Right ventricle myocardium superior (tissue), 1 donor: ENCODE data around the gene E2F1. TPM values are rescaled to one million over a fixed set of nuclear protein-coding genes. Genes with fewer than 3 reads are reported as not detected.

Experiments used
- ATAC-seq: fragments of 200-7000 bp; cut with Tn5 transposase; one replicate; pipeline ENCODE4 v1.9.1; 2020; ENCODE audit warnings: mild to moderate bottlenecking; ENCODE audit not compliant: poor library complexity
- DNase-seq: peaks from one replicate; pipeline ENCODE4 v3.0.0-alpha.2; 2020
- intact Hi-C: fragments of 100-400 bp; cut with DNase I; formaldehyde crosslinking; loops from one replicate; pipeline ENCODE4 v1.11.2; 2022
- total RNA-seq: library from RNA; stranded (reverse); fragmentation: NEBNext Ultra II Directional; extraction: Animal tissue kit (Norgen Biotek cat#: 25700); gene quantifications from one replicate; pipeline ENCODE4 v1.2.1, GENCODE V29; 2021
- donor health status: DM: no; HTN: yes; CAD: no; lungs with severe emphysema.

The E2F1 gene
- total RNA-seq, 1 donor from 2014 or later: 1.1 TPM

DNA sequence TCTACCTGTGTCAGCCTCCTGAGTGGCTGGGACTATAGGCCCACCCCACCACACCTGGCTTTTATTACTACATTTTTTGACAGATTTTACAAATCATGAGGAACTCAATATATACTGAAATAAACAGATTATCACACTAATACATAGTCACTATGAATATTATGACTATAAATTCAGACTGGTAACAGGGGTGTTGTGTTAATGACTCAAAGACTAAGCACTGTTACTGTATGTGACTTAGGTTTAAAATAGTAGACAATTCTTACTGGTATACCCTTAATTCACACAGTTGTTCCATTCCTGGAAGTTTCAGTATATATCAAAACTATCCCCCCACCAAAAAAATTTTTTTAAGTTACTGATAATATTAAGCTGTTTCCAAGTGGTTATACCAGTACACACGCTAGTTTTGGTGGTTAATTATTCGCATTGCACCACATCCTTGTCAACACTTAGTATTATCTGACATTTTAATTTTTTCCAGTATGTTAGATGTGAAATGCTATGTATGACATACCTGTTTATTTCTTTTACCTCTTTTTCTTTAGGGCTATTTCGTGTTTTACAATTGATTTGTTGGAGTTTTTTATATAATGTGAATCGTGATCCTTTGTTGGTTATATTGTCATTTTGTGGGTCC lies 58.5 kb downstream of the E2F1 start:
- intact Hi-C loops: no loop called here
- ATAC-seq: no peak
- DNase-seq: no peak

GRCh38 chr20:33626190-33626589 lies 60.0 kb downstream of the E2F1 start:
- intact Hi-C loops: no loop called here
- no peak for DNase-seq
- no peak for ATAC-seq

Other genes starting within 250 kb of the E2F1 start
- gene SNTA1, start 242.6 kb downstream of the E2F1 start, total RNA-seq: 215 TPM
- gene CBFA2T2, start 196.3 kb downstream of the E2F1 start, total RNA-seq: 9.1 TPM
- not detected for gene C20orf144, start 24.1 kb downstream of the E2F1 start, total RNA-seq
- 0.22 TPM for gene ACTL10, start 19.4 kb downstream of the E2F1 start, total RNA-seq
- 69.4 TPM for gene NECAB3, start 12.0 kb downstream of the E2F1 start, total RNA-seq
- gene PXMP4, start 33.9 kb upstream of the E2F1 start, total RNA-seq: 11.7 TPM
- 1.9 TPM for gene ZNF341, start 45.6 kb upstream of the E2F1 start, total RNA-seq
- 101 TPM for gene CHMP4B, start 125.0 kb upstream of the E2F1 start, total RNA-seq